K562 (cell line): ENCODE results near the gene GPS2. TPM values are rescaled to one million over a fixed set of nuclear protein-coding genes. Genes with fewer than 3 reads are reported as not detected.

ENCODE experiments used
- ATAC-seq: fragments of 200-7000 bp; cut with Tn5 transposase; 3 replicates; pipeline ENCODE4 v1.9.1; 2020; ENCODE audit warnings: moderate library complexity
- BruUV-seq: library from RNA; stranded (reverse); fragments of 400-500 nt; replicated peaks from 2 replicates; lab custom pipeline; 2021; lab: Mats Ljungman, UMichigan
- CTCF ChIA-PET: fragments of 300-600 bp; formaldehyde crosslinking; extraction: SDS; loops from one replicate; lab custom pipeline; 2021; ENCODE audit warnings: low intra/inter-chr PET ratio; lab: Yijun Ruan, JAX
- POLR2A ChIA-PET: fragments of 300-600, 350-650 bp; sonication (Branson Sonifier 250); formaldehyde crosslinking; extraction: SDS; loops from one replicate; lab custom pipeline; 2021; ENCODE audit warnings: antibody characterized with exemption, inconsistent platforms; lab: Yijun Ruan, JAX
- DNase-seq, 4 experiments: peaks; one replicate each; pipeline versions ENCODE4 v3.0.0 to v3.0.0-alpha.2; 2011 to 2018; ENCODE audit warnings: low spot score in 3 of 4, mixed read lengths in 3 of 4; ENCODE audit errors: extremely low read depth in 1 of 4
- FAIRE-seq: peaks from 2 replicates; lab custom pipeline; 2011; peaks lifted over from hg19 to GRCh38; lab: Jason Lieb, UNC
- H2AFZ ChIP-seq: 2 replicates; pipeline ENCODE4 v1.6.0; 2011; ENCODE audit warnings: low read depth, low read length, control low read depth, inconsistent platforms
- H3K27ac ChIP-seq: fragments of 200-600 bp; 3 replicates; pipeline ENCODE4 v1.8.0; 2011; ENCODE audit warnings: low read depth, mild to moderate bottlenecking, control low read depth, inconsistent platforms, low read length, moderate library complexity, mixed read lengths; ENCODE audit errors: extremely low read depth
- H3K27me3 ChIP-seq, 2 experiments: fragments of 300-600 bp in 1 of 2; 2 replicates in 1 of 2; 3 replicates in 1 of 2; pipeline versions ENCODE4 v1.6.0 to v1.8.0; 2011; ENCODE audit warnings: inconsistent platforms in 2 of 2, low read length in 2 of 2, mild to moderate bottlenecking in 1 of 2, mixed read lengths in 1 of 2, moderate library complexity in 1 of 2; ENCODE audit not compliant: control insufficient read depth in 2 of 2, insufficient read depth in 2 of 2
- H3K36me3 ChIP-seq: fragments of 300-600 bp; 3 replicates; pipeline ENCODE4 v1.8.0; 2011; ENCODE audit warnings: mild to moderate bottlenecking, low read length, inconsistent platforms; ENCODE audit not compliant: control insufficient read depth, insufficient read depth
- H3K4me1 ChIP-seq, 2 experiments: fragments of 200-600 bp in 1 of 2; replicated peaks in 1 of 2; 2 replicates in 1 of 2; 3 replicates in 1 of 2; pipeline versions ENCODE4 v1.5.1 to v1.8.0; 2011; ENCODE audit warnings: inconsistent platforms in 2 of 2, low read length in 2 of 2, mild to moderate bottlenecking in 1 of 2, mixed read lengths in 1 of 2, moderate library complexity in 1 of 2; ENCODE audit not compliant: control insufficient read depth in 2 of 2, insufficient read depth in 2 of 2
- H3K4me2 ChIP-seq: 2 replicates; pipeline ENCODE4 v1.6.1; 2011; ENCODE audit warnings: low read length, control low read depth, inconsistent platforms, mixed read lengths; ENCODE audit not compliant: insufficient read depth
- H3K4me3 ChIP-seq: fragments of 200-600 bp; sonication (generic), shearing (Covaris generic); 2 replicates; pipeline ENCODE4 v1.5.1; 2016; ENCODE audit warnings: control low read depth, inconsistent platforms
- H3K79me2 ChIP-seq: fragments of 200-600 bp; 3 replicates; pipeline ENCODE4 v1.8.0; 2011; ENCODE audit warnings: low read length, inconsistent platforms; ENCODE audit not compliant: control insufficient read depth, insufficient read depth
- H3K9ac ChIP-seq, 2 experiments: 2 replicates each; pipeline versions ENCODE4 v1.6.0 to v1.6.1; 2011; ENCODE audit warnings: low read depth in 2 of 2, low read length in 2 of 2, control low read depth in 1 of 2, inconsistent platforms in 1 of 2, mild to moderate bottlenecking in 1 of 2, mixed read lengths in 1 of 2; ENCODE audit not compliant: insufficient read depth in 1 of 2
- H3K9me1 ChIP-seq: one replicate; pipeline ENCODE4 v1.6.0; 2011; ENCODE audit warnings: inconsistent platforms, mild to moderate bottlenecking, low read length, moderate library complexity; ENCODE audit not compliant: control insufficient read depth, insufficient read depth
- H3K9me3 ChIP-seq: replicated peaks from 2 replicates; pipeline ENCODE4 v1.5.1; 2011; ENCODE audit warnings: low read depth, low read length, inconsistent platforms; ENCODE audit not compliant: control insufficient read depth, insufficient read depth
- H4K20me1 ChIP-seq: replicated peaks from 2 replicates; pipeline ENCODE4 v1.6.1; 2011; ENCODE audit warnings: low read length, inconsistent platforms, mixed read lengths; ENCODE audit not compliant: control insufficient read depth, insufficient read depth
- BACH1 ChIP-seq: fragments of 200-800 bp; sonication (Bioruptor generic); IDR thresholded peaks from 2 replicates; pipeline ENCODE4 v1.6.1; 2016; ENCODE audit warnings: missing genetic modification characterization, missing compliant biosample characterization
- COPS2 ChIP-seq: fragments of 450-650 bp; conservative IDR thresholded peaks from 2 replicates; pipeline ENCODE4 v1.6.1; 2016; ENCODE audit warnings: mild to moderate bottlenecking, moderate library complexity
- CSDE1 ChIP-seq, 2 experiments: fragments of 450-650 bp; IDR thresholded peaks; 2 replicates each; pipeline ENCODE4 v1.6.1; 2016; ENCODE audit warnings: mild to moderate bottlenecking in 1 of 2
- GTF2B ChIP-seq: IDR thresholded peaks from 2 replicates; pipeline ENCODE4 v1.6.1; 2011; ENCODE audit not compliant: insufficient read length; ENCODE audit errors: extremely low read depth
- HCFC1 ChIP-seq: IDR thresholded peaks from 2 replicates; pipeline ENCODE4 v1.6.1; 2012; ENCODE audit warnings: low read depth, low read length, improper control_type of control experiment
- IRF2 ChIP-seq: sonication (generic); formaldehyde crosslinking; IDR thresholded peaks from 2 replicates; pipeline ENCODE4 v1.8.1; 2022; ENCODE audit warnings: mild to moderate bottlenecking, missing genetic modification reagents
- MBD1 ChIP-seq: fragments of 250-450 bp; sonication (Bioruptor Pico); IDR thresholded peaks from 2 replicates; pipeline ENCODE4 v1.8.0; 2022; ENCODE audit warnings: inconsistent platforms
- MIER1 ChIP-seq: fragments of 450-650 bp; IDR thresholded peaks from 2 replicates; pipeline ENCODE4 v1.6.1; 2016; ENCODE audit warnings: antibody characterized with exemption, mild to moderate bottlenecking, low read depth
- NFE2L1 ChIP-seq: fragments of 450-650 bp; IDR thresholded peaks from 2 replicates; pipeline ENCODE4 v1.6.1; 2016; ENCODE audit warnings: missing genetic modification characterization, low read depth, mild to moderate bottlenecking, missing compliant biosample characterization, moderate library complexity, borderline replicate concordance
- RBM25 ChIP-seq: fragments of 200-400 bp; formaldehyde crosslinking; IDR thresholded peaks from 2 replicates; pipeline ENCODE4 v1.6.1; 2018; ENCODE audit warnings: low read length, low read depth, moderate library complexity; ENCODE audit not compliant: severe bottlenecking
- SNAPC5 ChIP-seq: fragments of 250-450 bp; sonication (Bioruptor Pico); IDR thresholded peaks from 2 replicates; pipeline ENCODE4 v1.8.0; 2021; ENCODE audit warnings: moderate library complexity, mild to moderate bottlenecking, inconsistent platforms
- TBL1XR1 ChIP-seq, 2 experiments: IDR thresholded peaks; 2 replicates each; pipeline ENCODE4 v1.6.1; 2012; ENCODE audit warnings: improper control_type of control experiment in 2 of 2, low read length in 2 of 2, mild to moderate bottlenecking in 1 of 2
- TCFL5 ChIP-seq: fragments of 250-450 bp; sonication (Bioruptor Pico); conservative IDR thresholded peaks from 2 replicates; pipeline ENCODE4 v1.6.1; 2021; ENCODE audit warnings: mild to moderate bottlenecking, moderate library complexity, matching md5 sums
- THAP12 ChIP-seq: fragments of 250-450 bp; sonication (Bioruptor Pico); IDR thresholded peaks from 2 replicates; pipeline ENCODE4 v1.9.0; 2021; ENCODE audit warnings: mild to moderate bottlenecking, inconsistent platforms
- ZNF282 ChIP-seq: sonication (generic); formaldehyde crosslinking; IDR thresholded peaks from 2 replicates; pipeline ENCODE4 v1.8.1; 2023; ENCODE audit warnings: missing genetic modification reagents
- ZNF512 ChIP-seq: IDR thresholded peaks from 2 replicates; pipeline ENCODE4 v1.6.1; 2016; ENCODE audit warnings: missing genetic modification characterization, missing compliant biosample characterization
- ZNF695 ChIP-seq: fragments of 450-650 bp; formaldehyde crosslinking; IDR thresholded peaks from 2 replicates; pipeline ENCODE4 v1.4.0; 2020; ENCODE audit warnings: mild to moderate bottlenecking, moderate library complexity
- WGBS: fragments of 100-300 bp; shearing (Covaris generic); methylation state at CpG from one replicate; pipeline ENCODE4 v1.1.6; 2016; ENCODE audit warnings: low coverage, mixed read lengths; ENCODE audit not compliant: insufficient coverage; ENCODE audit errors: missing lambda C conversion rate; 5-methylcytosine and 5-hydroxymethylcytosine counted together
- in situ Hi-C: fragments of 300-500 bp; cut with MboI; formaldehyde crosslinking; loops from 4 replicates; pipeline ENCODE4 v1.15.0; 2018; ENCODE audit warnings: inconsistent platforms, mixed read lengths
- intact Hi-C: fragments of 100-400 bp; cut with micrococcal nuclease; formaldehyde crosslinking; loops from 2 replicates; pipeline ENCODE4 v1.14.2; 2022
- polyA plus RNA-seq, 8 experiments: library from polyadenylated mRNA; depleted of rRNA in 4 of 8; stranded (reverse) in 5 of 8; unstranded in 3 of 8; fragments of >200 nt; fragmentation: Nextera tagmentation in 2 of 8; fragmentation: Illumina TruSeq in 1 of 8; extraction: Ambion mirVana in 2 of 8; extraction: Trizol in 1 of 8; gene quantifications; 2 replicates each; pipeline versions ENCODE4 v1.2.1 to v1.2.3, GENCODE V29; 2011 to 2014; ENCODE audit warnings: inconsistent platforms in 1 of 8, missing spikeins in 1 of 8
- total RNA-seq, 7 experiments: library from RNA; depleted of rRNA in 6 of 7; stranded (reverse); fragments of >200 nt in 6 of 7; fragmentation: Illumina TruSeq in 2 of 7; extraction: Trizol in 2 of 7; gene quantifications; 2 replicates each; pipeline versions ENCODE4 v1.2.1 to v1.2.3, GENCODE V29; 2011 to 2021; ENCODE audit warnings: low replicate concordance in 1 of 7

Gene GPS2
- total and polyA plus RNA-seq, 9 of the 15 experiments (the other 6 are each of a cell fraction or from before 2014, with no cell fraction given), result 18.3 to 75.7 (median 37.0) TPM

- Histone ChIP-seq H3K27me3 (no peaks in the 10 kb centered on the region), H3K36me3 (peaks cover 85% of the 10 kb centered on the region; the same call in 2 of the 3 replicates), H3K4me3 (no peak overlapping the region), H3K9ac (no peak overlapping the region), H4K20me1 (no peaks in the 10 kb centered on the region), H2AFZ (no peak overlapping the region), H3K9me3 (no peaks in the 10 kb centered on the region), H3K9me1 (no peaks in the 10 kb centered on the region), H3K27ac (no peak overlapping the region), H3K79me2 (no peaks in the 10 kb centered on the region), H3K4me2 (no peak overlapping the region), H3K4me1 (peaks cover 0 to 11% of the 10 kb centered on the region in 2 experiments; a peak in 1 of 5 replicates)
- WGBS, result 98% methylated on average over 6 of the region's 15 CpGs
- intact Hi-C loops, result no loop called here
- ATAC-seq (no peak), FAIRE-seq (no peak), DNase-seq (no peak)
- ChIA-PET POLR2A (no interaction called here), CTCF (no interaction called here)
- in situ Hi-C loops, result no loop called here
- no TSS peak for BruUV-seq
- TF ChIP-seq TCFL5 (CRISPR knock-in tag) (no peak), ZNF282 (CRISPR knock-in tag) (no peak), SNAPC5 (no peak), COPS2 (no peak), IRF2 (CRISPR knock-in tag) (no peak), MBD1 (CRISPR knock-in tag) (no peak), NFE2L1 (no peak), GTF2B (no peak), BACH1 (tag) (no peak), ZNF512 (tag) (no peak), THAP12 (no peak), CSDE1 (IDR thresholded peaks at IDR 0.05) (no peak), ZNF695 (no peak), TBL1XR1 (IDR thresholded peaks at IDR 0.05; ENCODE audit: low read length in 2 of 2) (no peak), HCFC1 (no peak), RBM25 (no peak), MIER1 (no peak)
These were observed 6.3 kb upstream of the GPS2 start for GRCh38 chr17:7321466-7321865.
